Glomerular visceral epithelial cell (primary cell): Measurements from ENCODE around the gene DENND6A.
"Not testable (repeated sequence)": the region's sequence is repeated elsewhere in the genome, so short reads cannot be mapped to it uniquely, and the experiment has no call there.

Experiments
- DNase-seq: peaks from one replicate; pipeline ENCODE4 v3.0.0-alpha.2; 2016; ENCODE audit errors: extremely low spot score

The DENND6A gene

DNA sequence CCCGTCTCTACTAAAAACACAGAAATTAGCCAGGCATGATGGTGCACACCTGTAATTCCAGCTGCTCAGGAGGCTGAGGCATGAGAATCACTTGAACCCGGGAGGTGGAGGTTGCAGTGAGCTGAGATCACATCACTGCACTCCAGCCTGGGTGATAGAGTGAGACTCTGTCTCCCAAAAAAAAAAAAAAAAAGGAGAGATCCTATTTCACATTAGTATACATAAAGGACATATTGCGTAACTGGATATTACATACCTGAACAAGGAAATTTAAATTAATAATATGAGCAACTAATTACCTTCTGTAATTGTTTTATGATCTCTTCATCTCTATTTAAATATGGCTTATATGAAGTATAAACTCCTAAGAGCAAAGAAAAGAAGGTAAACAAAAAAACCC lies 58.6 kb downstream of the DENND6A start:
- not testable (repeated sequence) for DNase-seq

DNA sequence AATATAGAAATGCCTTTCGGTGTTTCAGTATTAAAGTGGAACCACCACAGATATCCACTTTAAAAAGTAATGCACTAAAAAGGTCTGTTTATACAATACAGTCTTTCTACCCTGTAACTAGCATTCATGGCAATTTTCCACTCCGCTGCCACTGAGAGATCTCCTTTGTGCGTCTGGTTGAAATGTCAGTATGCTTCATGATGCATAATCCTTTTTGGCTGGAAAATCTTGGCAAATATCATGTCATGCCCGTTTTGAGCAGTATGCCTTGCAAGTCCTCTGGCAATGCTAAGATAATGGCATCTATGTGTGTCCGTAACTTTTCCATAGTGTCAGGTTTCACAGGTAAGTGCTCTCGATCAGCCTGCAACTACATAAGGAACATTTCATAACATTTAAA lies 64.9 kb downstream of the DENND6A start:
- no peak for DNase-seq

DNA sequence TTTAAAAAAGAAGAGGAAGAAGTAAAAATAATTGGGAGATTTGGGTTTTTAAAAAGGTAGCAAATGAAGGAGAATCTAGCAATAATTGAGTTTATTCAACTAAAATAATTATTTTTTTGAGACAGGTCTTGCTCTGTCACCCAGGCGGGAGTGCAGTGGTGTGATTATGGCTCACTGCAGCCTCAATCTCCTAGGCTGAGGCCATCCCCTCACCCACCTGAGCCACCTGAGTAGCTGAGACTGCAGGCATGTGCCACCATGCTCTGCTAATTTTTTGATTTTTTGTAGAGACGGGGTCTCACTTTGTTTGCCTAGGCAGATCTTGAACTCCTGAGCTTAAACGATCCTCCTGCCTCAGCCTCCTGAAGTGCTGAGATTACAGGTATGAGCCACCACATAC lies 68.1 kb downstream of the DENND6A start:
- no peak for DNase-seq

DNA sequence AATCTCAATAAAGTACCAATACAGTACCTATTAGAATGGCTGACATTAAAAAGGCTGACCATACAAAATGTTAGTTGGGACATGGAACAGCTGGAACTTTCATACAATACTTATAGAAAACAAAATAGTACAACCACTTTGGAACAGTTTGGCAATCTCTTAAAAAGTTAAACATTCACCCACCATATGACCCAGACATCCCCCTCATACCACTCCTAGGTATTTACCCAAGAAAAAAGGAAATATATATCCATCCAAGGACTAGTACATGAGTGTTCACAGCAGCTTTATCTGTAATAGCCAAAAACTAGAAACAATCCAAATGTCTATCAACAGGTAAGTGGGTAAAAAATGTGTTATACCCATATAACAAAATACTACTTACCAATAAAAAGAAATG lies 70.5 kb downstream of the DENND6A start:
- no peak for DNase-seq

DNA sequence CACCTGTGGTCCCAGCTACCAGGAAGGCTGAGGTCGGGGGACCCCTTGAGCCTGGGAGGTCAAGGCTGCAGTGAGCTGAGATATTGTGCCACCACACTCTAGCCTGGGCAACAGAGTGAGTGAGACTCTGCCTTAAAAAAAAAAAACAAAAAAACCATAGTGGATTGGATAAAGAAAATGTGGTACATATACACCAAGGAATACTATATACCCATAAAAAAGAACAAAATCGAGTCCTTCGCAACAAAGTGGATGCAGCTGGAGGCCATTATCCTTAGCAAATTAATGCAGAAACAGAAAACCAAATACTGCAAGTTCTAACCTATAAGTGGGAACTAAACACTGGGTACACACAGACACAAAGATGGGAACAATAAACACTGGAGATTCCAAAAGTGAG lies 75.1 kb downstream of the DENND6A start:
- no peak for DNase-seq

DNA sequence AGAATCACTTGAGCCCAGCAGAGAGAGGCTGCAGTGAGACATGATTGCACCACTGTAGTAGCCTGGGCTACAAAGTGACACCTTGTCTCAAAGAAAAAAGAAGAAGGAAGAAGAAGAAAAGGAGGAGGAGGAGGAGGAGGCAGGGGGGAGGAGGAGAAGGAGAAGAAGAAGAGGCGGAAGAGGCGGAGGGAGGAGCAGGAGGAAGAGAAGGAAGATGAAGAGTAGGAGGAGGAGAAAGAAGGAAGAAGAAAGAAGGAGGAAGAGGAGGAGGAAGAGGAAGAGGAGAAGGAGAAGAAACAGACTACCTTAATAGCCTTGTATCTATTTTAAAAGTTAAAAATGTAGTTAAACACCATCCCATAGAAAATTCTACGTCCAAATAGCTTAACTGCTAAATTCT lies 76.6 kb downstream of the DENND6A start:
- DNase-seq = no peak

DNA sequence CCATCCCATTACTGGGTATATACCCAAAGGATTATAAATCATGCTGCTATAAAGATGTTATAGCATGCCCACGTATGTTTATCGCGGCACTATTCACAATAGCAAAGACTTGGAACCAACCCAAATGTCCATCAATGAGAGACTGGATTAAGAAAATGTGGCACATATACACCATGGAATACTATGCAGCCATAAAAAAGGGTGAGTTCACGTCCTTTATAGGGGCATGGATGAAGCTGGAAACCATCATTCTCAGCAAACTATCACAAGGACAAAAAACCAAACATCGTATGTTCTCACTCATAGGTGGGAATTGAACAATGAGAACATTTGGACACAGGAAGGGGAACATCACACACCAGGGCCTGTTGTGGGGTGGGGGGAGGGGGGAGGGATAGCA lies 81.0 kb downstream of the DENND6A start:
- DNase-seq = not testable (repeated sequence)

DNA sequence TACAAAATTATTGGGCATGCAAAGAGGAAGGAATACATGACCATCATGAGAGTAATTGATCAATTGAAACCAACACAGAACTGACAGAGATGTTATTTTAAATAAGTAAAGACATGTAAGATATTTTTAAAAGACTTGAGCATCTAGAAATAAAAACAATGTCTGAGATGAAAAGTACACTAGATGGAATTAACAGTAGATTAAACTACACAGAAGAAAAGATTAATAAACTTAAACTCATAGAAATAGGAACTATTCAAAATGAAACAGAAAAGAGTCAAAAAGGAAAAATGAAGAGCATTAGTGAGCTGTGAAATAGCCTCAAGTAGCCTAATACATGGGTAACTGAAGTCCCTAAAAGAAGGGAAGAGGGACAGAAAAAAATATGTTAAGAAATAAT lies 87.2 kb downstream of the DENND6A start:
- no peak for DNase-seq

DNA sequence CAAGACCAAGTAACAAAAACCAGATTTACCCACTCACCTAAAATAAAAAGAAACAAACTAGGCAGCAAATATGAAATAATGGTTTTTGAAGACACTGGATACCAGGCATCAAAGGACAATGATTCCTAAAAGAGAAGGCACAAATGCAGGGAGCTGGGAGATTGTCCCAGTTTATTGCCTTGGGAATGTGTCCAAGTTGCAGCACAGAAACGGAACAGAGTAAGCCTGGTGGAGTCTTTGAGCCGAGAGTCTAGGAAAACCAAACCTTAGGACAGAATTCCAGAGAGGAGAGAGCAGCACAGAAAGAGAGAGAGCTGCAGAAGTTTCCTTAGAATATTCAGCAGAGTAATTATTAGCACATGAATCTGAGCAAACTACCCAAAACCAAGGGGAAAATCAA lies 87.9 kb downstream of the DENND6A start:
- DNase-seq = no peak

DNA sequence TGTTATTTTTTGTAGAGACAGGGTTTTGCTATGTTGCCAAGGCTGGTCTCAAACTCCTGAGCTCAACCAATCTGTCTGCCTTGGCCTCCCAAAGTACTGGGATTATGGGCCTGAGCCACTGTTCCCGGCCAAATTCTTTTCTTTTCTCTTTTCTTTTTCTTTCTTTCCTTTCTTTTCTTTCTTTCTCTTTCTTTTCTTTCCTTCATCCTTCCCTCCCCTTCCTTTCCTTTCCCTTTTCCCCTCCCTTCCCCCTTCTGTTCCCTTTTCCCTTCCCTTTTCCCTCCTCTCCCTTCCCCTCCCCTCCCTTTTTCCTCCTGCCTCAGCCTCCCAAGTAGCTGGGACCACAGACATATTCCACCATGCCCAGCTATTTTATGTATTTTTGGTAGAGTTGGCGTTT lies 92.7 kb downstream of the DENND6A start:
- DNase-seq = no peak

DNA sequence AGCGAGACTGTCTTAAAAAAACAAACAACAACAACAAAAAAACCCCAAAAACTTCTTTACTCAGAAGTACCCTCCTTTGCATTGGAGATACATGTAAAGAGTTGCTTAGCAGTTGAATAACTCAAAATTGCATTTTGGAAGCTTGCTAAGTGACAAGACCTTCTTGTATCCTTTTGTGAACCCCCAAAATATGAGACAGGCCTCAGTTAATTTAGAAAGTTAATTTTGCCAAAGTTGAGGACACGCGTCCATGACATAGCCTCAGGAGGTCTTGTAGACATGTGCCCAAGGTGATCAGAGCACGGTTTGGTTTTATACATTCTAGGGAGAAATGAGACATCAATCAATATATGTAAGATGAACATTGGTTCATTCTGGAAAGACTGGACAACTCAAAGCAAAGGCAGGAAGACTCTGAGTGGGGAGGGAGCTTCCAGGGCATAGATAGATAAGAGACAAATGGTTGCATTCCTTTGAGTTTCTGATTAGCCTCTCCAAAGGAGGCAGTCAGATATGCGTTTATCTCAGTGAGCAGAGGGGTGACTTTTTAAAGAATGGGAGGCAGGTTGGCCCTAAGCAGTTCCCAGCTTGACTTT lies 94.0 kb downstream of the DENND6A start:
- DNase-seq = no peak

DNA sequence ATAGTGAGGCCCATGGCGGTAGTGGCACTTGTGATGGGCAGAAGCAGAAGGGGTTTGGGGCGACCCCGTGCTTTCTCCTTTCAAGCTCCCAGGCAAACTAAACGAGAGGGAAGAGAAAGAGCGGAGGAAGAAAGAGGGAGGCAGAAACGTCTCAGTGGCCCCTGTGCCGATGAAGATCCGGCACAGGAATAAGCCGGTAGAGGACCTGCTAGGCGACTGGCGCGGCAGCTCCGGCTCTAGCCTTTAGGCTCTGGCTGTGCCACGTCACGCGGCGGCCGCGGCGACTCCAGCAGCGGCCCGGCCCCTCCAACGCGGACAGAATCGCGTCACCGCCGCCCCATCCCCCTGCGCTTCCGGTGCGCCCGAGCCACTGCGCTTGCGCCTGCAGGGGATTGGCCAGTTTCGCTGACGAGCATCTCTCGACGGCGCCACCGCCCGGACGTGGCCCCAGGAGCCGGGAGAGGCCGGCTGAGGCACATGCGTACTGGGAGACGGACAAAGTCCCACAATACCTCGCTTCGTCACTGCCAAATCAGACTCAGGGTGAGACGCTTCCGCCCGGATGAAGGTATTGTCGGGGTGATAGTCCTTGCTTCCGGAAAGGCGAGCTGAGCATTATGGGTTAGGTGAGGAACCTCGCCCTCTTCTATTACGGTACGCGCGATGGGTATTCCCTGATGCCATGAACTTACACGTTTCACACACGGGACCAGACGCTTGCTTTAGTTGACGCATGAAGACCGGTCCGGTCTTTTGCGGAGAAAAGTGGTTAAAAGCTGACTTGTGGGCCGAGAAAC lies 95.6 kb downstream of the DENND6A start, which contains the start of gene ARF4:
ARF4 (minus strand) TSS at position 218 of the 797 bp plus-strand sequence; CDS start at position 14, 204 bp downstream.
- peak; percentile 99 for DNase-seq

DNA sequence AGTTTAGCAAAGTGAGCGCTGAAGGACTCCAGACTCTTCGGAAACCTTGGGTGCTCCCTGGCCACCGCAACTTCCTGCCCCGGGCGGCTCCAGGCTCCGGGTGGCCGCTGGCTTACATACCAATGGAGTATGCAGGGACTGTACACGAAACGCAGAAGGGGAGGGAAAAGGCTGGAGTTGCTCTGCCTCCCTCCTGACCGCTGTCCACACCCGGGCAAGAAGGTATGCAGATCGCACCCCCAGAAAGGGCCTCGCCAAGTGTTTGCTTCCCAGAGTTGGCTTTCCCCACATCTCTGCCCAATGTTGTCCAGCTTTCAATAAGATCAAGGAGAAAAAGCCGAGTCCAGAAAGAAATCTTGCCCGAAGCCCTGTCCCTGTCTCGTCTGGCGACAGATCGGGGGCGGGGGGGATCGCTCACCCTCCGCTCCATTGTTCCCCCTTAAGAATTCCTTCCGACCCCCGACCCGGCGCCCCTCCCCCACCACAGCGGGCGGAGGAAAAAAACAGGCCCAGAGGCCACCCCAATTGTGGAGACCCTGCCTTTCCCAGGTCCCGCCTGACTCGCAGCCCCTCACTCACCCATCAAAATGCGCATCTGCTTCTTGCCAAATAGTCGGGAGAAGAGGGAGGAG lies 96.3 kb downstream of the DENND6A start:
- peak; percentile 94 for DNase-seq

DNA sequence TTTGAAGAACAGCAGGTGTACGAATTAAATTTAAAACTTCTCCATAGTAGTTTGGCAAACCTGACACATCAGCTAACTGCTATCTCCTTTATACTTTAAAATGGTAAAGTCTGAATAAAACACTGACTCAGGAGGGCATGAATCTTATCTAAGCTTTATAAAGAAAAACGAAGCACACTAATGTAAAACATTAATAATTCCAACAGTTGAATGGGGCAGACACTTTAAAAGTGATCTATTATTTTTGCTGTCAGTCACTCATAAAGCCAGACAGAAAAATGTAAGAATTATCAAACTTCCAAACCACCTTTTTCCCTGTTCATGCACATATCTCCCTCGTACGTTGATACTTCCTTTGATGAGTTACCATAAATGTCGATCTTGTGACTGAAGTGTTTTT lies 98.3 kb downstream of the DENND6A start:
- DNase-seq = no peak

DNA sequence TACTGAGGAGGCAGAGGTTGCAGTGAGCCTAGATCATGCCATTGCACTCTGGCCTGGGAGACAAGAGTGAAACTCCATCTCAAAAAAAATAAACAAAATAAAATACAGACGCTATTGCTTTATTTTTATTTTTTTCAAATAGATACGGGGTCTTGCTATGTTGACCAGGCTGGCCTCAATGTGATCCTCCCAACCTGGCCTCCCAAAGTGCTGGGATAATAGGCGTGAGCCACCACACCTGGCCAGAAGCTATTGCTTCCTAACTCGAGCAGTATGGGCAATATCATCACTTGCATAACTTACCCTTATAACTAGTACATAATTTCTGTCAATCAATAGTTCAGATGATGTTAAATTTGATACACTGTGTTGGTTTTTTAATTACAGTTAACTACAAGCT lies 98.7 kb downstream of the DENND6A start:
- no peak for DNase-seq

DNA sequence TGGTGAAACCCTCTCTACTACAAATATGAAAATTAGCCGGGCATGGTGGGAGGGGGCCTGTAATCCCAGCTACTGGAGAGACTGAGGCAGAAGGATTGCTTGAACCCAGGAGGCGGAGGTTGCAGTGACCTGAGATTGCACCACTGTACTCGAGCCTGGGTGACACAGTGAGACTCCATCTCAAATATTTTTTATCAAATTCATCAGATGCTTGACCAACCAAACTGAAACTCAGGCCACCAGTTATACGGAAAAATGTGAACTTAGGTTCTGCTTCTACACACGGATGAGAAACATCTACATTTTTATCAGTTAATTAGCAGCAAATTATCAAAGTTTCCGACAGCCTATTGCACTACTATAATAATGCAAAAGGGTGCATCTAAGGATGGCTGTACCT lies 100.6 kb downstream of the DENND6A start:
- no peak for DNase-seq

DNA sequence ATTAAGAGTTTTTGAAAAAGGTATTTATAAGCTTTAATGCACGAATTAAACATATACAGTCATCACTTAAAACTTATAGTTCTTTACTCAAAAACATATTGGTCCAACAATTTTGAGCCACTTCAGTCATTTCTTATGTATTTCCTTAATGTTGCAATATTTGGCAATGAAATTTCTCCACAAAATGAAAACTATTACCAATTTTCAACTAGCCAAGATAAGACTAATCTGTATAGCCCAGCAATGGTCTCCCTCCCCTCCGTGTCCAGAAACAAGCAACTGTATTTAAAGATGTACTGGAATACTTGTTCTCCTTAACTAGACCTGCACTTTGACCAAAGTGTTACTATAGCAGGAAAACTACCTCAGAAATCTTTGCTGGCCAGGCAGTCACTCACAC lies 105.0 kb downstream of the DENND6A start:
- no peak for DNase-seq

DNA sequence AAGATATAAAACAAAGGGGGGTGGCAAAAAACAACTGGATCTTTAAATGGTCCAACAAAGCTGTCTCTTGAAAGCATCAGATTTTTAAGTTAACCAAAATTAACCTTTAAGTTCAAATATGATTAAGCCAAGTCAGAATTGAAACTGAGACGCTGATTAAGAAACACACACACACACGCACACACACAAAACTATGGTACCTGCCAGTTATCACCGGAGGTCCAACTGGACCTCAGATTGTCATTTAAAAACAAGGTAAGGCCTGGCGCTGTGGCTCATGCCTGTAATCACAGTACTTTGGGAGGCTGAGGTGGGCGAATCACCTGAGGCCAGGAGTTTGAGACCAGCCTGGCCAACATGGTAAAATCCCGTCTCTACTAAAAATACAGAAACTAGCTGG lies 106.1 kb downstream of the DENND6A start:
- DNase-seq = no peak

DNA sequence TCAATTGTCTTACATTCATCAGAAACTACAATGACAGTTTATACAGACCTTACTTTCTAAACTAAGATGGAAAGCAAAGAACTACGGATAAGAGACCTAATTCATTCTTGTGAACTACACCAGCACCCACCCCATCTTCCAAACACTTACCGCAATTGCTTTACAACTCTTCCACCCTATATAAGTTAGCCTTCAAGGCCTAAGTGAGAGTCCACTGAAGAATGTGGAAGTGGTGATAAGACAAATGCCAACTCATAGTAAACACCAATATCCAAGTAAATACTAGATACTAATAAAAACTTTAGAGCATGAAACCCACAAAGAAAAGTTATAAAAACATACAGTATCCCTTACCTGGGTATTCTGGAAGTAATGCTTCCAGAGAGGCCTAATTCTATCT lies 109.3 kb downstream of the DENND6A start:
- DNase-seq = no peak

DNA sequence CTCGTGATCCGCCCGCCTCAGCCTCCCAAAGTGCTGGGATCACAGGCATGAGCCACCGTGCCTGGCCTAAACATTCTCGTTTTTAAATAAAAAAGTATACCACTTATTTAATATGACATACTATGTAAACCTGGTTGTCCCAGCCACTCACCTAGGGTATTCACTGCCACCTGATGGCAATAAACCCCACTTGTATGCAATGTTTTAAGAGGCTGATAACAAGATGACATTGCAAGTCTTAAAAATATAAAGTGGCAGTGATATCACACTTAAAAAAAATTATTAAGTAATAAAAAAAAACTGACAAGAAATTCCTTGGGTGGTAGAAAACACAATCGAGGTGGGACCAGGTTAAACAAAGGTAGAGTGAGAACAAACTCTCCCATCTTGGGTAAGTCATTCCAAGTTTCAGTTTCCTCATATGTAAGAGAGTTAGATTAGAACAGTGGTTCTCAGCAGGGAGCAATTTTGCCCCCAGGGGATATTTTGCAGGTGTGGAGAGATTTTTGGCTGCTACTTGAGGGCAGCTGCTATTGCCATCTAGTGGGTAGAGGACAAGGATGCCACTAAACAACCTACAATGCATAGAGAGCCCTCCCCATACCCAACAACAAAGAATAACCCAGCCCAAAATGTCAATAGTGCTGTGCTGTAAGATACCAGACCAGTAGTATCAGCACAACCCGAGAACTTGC lies 110.3 kb downstream of the DENND6A start:
- DNase-seq = peak; percentile 7

DNA sequence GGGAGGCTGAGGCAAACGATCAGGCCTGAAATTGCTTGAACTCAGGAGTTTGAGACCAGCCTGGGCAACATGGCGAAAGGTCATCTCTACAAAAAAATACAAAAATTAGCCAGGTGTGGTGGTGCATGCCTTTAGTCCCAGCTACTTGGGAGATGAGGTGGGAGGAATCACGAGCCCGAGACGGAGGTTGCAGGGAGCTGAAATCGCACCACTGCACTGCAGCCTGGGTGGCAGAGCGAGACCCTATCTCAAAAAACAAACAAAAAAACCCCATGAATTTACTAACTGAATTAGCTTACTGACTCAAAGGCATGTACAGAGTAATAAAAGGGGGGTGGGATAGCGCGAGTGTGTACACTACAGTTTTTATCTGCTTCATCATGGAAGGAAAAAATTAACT lies 115.1 kb downstream of the DENND6A start:
- DNase-seq = no peak

DNA sequence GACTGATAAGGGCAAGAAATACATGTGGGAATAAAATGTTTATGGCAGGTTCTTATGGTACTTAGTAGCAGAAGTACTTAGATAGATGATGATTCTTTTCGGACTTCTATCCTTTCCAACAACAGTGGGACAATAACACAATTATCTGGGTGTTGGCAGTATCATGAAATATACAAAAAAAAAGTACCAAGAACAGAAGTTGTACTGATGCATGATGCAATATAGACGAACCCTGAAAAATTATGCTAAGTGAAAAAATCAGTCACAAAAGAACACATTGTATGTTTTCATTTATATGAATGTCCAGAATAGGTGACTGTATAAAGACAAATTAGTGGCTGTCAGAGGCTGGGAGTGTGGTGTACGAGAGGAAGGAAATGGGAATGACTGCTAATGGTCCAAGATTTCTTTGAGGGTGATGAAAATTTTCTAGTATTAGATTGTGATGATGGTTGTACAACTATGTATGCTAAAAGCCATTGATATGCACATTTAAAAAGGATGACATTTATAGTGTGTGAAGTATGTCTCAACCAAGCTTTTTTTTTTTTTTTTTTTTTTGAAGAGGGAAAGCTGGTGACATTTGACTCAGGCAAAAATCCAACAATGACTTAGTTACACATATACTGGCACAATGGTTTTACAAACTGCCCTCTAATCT lies 116.8 kb downstream of the DENND6A start:
- DNase-seq = no peak
